ENCODE data around the gene NBR1.
"Not testable (repeated sequence)": the region's sequence is repeated elsewhere in the genome, so short reads cannot be mapped to it uniquely, and the experiment has no call there.

GRCh38 chr17:43233877-43234276, 62.9 kb downstream of the NBR1 start, which contains the start of gene RNU2-1:
- TF ChIP-seq, protein P1, sequence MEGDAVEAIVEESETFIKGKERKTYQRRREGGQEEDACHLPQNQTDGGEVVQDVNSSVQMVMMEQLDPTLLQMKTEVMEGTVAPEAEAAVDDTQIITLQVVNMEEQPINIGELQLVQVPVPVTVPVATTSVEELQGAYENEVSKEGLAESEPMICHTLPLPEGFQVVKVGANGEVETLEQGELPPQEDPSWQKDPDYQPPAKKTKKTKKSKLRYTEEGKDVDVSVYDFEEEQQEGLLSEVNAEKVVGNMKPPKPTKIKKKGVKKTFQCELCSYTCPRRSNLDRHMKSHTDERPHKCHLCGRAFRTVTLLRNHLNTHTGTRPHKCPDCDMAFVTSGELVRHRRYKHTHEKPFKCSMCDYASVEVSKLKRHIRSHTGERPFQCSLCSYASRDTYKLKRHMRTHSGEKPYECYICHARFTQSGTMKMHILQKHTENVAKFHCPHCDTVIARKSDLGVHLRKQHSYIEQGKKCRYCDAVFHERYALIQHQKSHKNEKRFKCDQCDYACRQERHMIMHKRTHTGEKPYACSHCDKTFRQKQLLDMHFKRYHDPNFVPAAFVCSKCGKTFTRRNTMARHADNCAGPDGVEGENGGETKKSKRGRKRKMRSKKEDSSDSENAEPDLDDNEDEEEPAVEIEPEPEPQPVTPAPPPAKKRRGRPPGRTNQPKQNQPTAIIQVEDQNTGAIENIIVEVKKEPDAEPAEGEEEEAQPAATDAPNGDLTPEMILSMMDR (IDR thresholded peaks at IDR 0.05) = not testable (repeated sequence)
- not testable (repeated sequence) for TF ChIP-seq POLR2A (IDR thresholded peaks at IDR 0.05)

Measured in esophagus squamous epithelium (tissue), 4 donors.